Keratinocyte (primary cell): Measurements from ENCODE around the gene TMEM181.

Experiments used
- EZH2 ChIP-seq: IDR thresholded peaks from one replicate; pipeline ENCODE4 v1.6.1; 2012; ENCODE audit warnings: inconsistent platforms, mild to moderate bottlenecking, low read length, moderate library complexity
- TF ChIP-seq, protein P1 (sequence below), 3 experiments: IDR thresholded peaks in 1 of 3; conservative IDR thresholded peaks in 1 of 3; optimal IDR thresholded peaks in 1 of 3; 2 replicates in 2 of 3; 3 replicates in 1 of 3; pipeline versions ENCODE3 to v1.5.1; 2011; ENCODE audit warnings: low read length in 3 of 3, mild to moderate bottlenecking in 3 of 3, moderate library complexity in 2 of 3, control low read depth in 1 of 3, inconsistent platforms in 1 of 3; ENCODE audit not compliant: insufficient read depth in 2 of 3; ENCODE audit errors: extremely low read depth in 1 of 3

DNA sequence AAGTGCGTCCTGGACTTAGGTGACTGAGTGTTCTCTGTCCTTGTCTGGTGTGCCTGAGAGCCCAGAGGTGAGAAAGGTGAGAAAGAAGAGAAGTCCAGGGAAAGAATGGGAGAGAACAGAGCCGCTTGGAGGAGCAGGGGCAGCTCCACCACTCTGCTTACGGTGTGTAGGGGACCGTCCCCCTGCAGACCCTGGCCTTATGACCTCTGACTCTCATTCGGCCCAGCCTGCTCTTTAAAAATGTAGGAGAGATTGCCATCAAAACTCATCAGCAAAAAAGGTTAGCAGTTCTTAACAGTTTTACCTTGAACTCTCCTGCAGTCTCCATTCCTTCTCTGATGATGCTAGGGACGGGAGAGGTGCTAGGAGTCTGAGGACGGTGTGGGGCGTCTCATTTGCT is 2.0 kb downstream of the TMEM181 start:
- TF ChIP-seq, protein P1, sequence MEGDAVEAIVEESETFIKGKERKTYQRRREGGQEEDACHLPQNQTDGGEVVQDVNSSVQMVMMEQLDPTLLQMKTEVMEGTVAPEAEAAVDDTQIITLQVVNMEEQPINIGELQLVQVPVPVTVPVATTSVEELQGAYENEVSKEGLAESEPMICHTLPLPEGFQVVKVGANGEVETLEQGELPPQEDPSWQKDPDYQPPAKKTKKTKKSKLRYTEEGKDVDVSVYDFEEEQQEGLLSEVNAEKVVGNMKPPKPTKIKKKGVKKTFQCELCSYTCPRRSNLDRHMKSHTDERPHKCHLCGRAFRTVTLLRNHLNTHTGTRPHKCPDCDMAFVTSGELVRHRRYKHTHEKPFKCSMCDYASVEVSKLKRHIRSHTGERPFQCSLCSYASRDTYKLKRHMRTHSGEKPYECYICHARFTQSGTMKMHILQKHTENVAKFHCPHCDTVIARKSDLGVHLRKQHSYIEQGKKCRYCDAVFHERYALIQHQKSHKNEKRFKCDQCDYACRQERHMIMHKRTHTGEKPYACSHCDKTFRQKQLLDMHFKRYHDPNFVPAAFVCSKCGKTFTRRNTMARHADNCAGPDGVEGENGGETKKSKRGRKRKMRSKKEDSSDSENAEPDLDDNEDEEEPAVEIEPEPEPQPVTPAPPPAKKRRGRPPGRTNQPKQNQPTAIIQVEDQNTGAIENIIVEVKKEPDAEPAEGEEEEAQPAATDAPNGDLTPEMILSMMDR (optimal IDR thresholded peaks at IDR 0.05 in 1 of 3, IDR thresholded peaks at IDR 0.05 in 1 of 3, conservative IDR thresholded peaks at IDR 0.05 in 1 of 3; ENCODE audit: extremely low read depth in 1 of 3, insufficient read depth in 2 of 3, low read length in 3 of 3), result no peak
- no peak for TF ChIP-seq EZH2
